ENCODE data around the gene REEP3.
"Not testable (repeated sequence)": the region's sequence is repeated elsewhere in the genome, so short reads cannot be mapped to it uniquely, and the experiment has no call there.

Gene REEP3

GRCh38 chr10:63496561-63496960, 24.6 kb upstream of the REEP3 start:
- Histone ChIP-seq H3K9me2 (ENCODE audit: low read depth, low read length) (no peaks in the 10 kb centered on the region), H3K4me1 (ENCODE audit: insufficient read depth, low read length, severe bottlenecking) (peaks cover 12% of the 10 kb centered on the region), H3K27me3 (ENCODE audit: insufficient read depth, low read length) (no peaks in the 10 kb centered on the region), H3K4me3 (ENCODE audit: low read depth, low read length, poor library complexity, severe bottlenecking) (no peak overlapping the region), H4K20me1 (ENCODE audit: insufficient read depth, low read length) (no peaks in the 10 kb centered on the region), H3K4me2 (ENCODE audit: low read length) (no peak overlapping the region), H2AFZ (ENCODE audit: low read length) (no peak overlapping the region), H3K36me3 (ENCODE audit: insufficient read depth, low read length) (no peaks in the 10 kb centered on the region), H3K27ac (ENCODE audit: low read depth, low read length, poor library complexity, severe bottlenecking) (no peak overlapping the region), H3F3A (ENCODE audit: insufficient read depth, low read length) (no peaks in the 10 kb centered on the region), H3K79me2 (ENCODE audit: insufficient read depth, low read length) (peaks cover 21% of the 10 kb centered on the region), H3K9ac (ENCODE audit: low read length) (no peak overlapping the region), H3K9me3 (ENCODE audit: low read length) (no peaks in the 10 kb centered on the region)
- TF ChIP-seq EZH2 (IDR thresholded peaks at IDR 0.05; ENCODE audit: borderline replicate concordance, low read length): no peak
- TF ChIP-seq, protein P1, sequence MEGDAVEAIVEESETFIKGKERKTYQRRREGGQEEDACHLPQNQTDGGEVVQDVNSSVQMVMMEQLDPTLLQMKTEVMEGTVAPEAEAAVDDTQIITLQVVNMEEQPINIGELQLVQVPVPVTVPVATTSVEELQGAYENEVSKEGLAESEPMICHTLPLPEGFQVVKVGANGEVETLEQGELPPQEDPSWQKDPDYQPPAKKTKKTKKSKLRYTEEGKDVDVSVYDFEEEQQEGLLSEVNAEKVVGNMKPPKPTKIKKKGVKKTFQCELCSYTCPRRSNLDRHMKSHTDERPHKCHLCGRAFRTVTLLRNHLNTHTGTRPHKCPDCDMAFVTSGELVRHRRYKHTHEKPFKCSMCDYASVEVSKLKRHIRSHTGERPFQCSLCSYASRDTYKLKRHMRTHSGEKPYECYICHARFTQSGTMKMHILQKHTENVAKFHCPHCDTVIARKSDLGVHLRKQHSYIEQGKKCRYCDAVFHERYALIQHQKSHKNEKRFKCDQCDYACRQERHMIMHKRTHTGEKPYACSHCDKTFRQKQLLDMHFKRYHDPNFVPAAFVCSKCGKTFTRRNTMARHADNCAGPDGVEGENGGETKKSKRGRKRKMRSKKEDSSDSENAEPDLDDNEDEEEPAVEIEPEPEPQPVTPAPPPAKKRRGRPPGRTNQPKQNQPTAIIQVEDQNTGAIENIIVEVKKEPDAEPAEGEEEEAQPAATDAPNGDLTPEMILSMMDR (IDR thresholded peaks at IDR 0.05; ENCODE audit: low read length): no peak

- Histone ChIP-seq H3K27me3 (ENCODE audit: insufficient read depth, low read length) (no peaks in the 10 kb centered on the region), H4K20me1 (ENCODE audit: insufficient read depth, low read length) (no peaks in the 10 kb centered on the region), H3K9ac (ENCODE audit: low read length) (no peak overlapping the region), H3F3A (ENCODE audit: insufficient read depth, low read length) (no peaks in the 10 kb centered on the region), H3K4me2 (ENCODE audit: low read length) (no peak overlapping the region), H2AFZ (ENCODE audit: low read length) (no peak overlapping the region), H3K9me3 (ENCODE audit: low read length) (no peaks in the 10 kb centered on the region), H3K27ac (ENCODE audit: low read depth, low read length, poor library complexity, severe bottlenecking) (no peak overlapping the region), H3K9me2 (ENCODE audit: low read depth, low read length) (no peaks in the 10 kb centered on the region), H3K4me1 (ENCODE audit: insufficient read depth, low read length, severe bottlenecking) (peaks cover 12% of the 10 kb centered on the region), H3K4me3 (ENCODE audit: low read depth, low read length, poor library complexity, severe bottlenecking) (no peak overlapping the region), H3K79me2 (ENCODE audit: insufficient read depth, low read length) (peaks cover 25% of the 10 kb centered on the region), H3K36me3 (ENCODE audit: insufficient read depth, low read length) (no peaks in the 10 kb centered on the region)
- no peak for TF ChIP-seq EZH2 (IDR thresholded peaks at IDR 0.05; ENCODE audit: borderline replicate concordance, low read length)
- TF ChIP-seq, protein P1 (IDR thresholded peaks at IDR 0.05; ENCODE audit: low read length): no peak
These were observed 23.9 kb upstream of the REEP3 start for GRCh38 chr10:63497321-63497720.

DNA sequence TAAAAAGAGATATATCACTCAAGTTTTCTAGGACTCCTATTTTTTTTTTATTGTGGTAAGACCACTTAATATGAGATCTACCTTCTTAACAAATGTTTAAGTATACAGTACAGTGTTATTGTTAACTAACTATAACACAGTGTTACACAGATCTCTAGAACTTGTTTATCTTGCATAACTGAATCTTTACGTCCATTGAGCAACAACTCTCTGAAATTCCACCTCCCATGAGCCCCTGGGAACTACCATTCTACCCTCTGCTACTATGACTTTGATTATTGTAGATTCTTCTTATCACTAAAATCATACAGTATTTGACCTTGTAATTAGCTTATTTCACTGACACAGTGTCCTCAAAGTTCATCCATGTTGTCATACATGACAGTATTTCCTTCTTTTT, 22.5 kb upstream of the REEP3 start:
- Histone ChIP-seq H3K4me1 (ENCODE audit: insufficient read depth, low read length, severe bottlenecking) (peaks cover 12% of the 10 kb centered on the region), H3K9ac (ENCODE audit: low read length) (no peak overlapping the region), H3K9me2 (ENCODE audit: low read depth, low read length) (no peaks in the 10 kb centered on the region), H3K79me2 (ENCODE audit: insufficient read depth, low read length) (peaks cover 34% of the 10 kb centered on the region), H3K36me3 (ENCODE audit: insufficient read depth, low read length) (no peaks in the 10 kb centered on the region), H3K9me3 (ENCODE audit: low read length) (no peaks in the 10 kb centered on the region), H2AFZ (ENCODE audit: low read length) (no peak overlapping the region), H3K4me2 (ENCODE audit: low read length) (no peak overlapping the region), H3K27me3 (ENCODE audit: insufficient read depth, low read length) (no peaks in the 10 kb centered on the region), H3F3A (ENCODE audit: insufficient read depth, low read length) (no peaks in the 10 kb centered on the region), H3K27ac (ENCODE audit: low read depth, low read length, poor library complexity, severe bottlenecking) (no peak overlapping the region), H3K4me3 (ENCODE audit: low read depth, low read length, poor library complexity, severe bottlenecking) (no peak overlapping the region), H4K20me1 (ENCODE audit: insufficient read depth, low read length) (no peaks in the 10 kb centered on the region)
- TF ChIP-seq, protein P1 (IDR thresholded peaks at IDR 0.05; ENCODE audit: low read length): no peak

GRCh38 chr10:63500551-63500950, 20.6 kb upstream of the REEP3 start:
- H3K27ac ChIP-seq (ENCODE audit: low read depth, low read length, poor library complexity, severe bottlenecking); H3F3A ChIP-seq (ENCODE audit: insufficient read depth, low read length); H3K9ac ChIP-seq (ENCODE audit: low read length); H3K9me3 ChIP-seq (ENCODE audit: low read length); H3K4me2 ChIP-seq (ENCODE audit: low read length); H3K36me3 ChIP-seq (ENCODE audit: insufficient read depth, low read length); H3K9me2 ChIP-seq (ENCODE audit: low read depth, low read length); H2AFZ ChIP-seq (ENCODE audit: low read length); H4K20me1 ChIP-seq (ENCODE audit: insufficient read depth, low read length); H3K4me3 ChIP-seq (ENCODE audit: low read depth, low read length, poor library complexity, severe bottlenecking); H3K27me3 ChIP-seq (ENCODE audit: insufficient read depth, low read length): not testable (repeated sequence)
- peaks cover 35% of the 10 kb centered on the region for H3K79me2 ChIP-seq (ENCODE audit: insufficient read depth, low read length)
- peaks cover 14% of the 10 kb centered on the region for H3K4me1 ChIP-seq (ENCODE audit: insufficient read depth, low read length, severe bottlenecking)
